T-helper 2 cell treated with Interferon-gamma antibody and Interleukin-4, amounts not matched to agents 100 ng/mL and 5 ng/mL, for 36 hours (primary cell): ENCODE data around the gene CRKL. TPM values are rescaled to one million over a fixed set of nuclear protein-coding genes. Genes with fewer than 3 reads are reported as not detected.

Experiments used
- intact Hi-C: fragments of 100-400 bp; cut with micrococcal nuclease; formaldehyde crosslinking; loops from one replicate; pipeline ENCODE4 v1.15.1; 2023
- total RNA-seq: library from RNA; stranded (reverse); gene quantifications from 2 replicates; pipeline ENCODE4 v1.2.3, GENCODE V29; 2022

CRKL gene
- total RNA-seq, 1 donor from 2014 or later: 73.7 TPM

DNA sequence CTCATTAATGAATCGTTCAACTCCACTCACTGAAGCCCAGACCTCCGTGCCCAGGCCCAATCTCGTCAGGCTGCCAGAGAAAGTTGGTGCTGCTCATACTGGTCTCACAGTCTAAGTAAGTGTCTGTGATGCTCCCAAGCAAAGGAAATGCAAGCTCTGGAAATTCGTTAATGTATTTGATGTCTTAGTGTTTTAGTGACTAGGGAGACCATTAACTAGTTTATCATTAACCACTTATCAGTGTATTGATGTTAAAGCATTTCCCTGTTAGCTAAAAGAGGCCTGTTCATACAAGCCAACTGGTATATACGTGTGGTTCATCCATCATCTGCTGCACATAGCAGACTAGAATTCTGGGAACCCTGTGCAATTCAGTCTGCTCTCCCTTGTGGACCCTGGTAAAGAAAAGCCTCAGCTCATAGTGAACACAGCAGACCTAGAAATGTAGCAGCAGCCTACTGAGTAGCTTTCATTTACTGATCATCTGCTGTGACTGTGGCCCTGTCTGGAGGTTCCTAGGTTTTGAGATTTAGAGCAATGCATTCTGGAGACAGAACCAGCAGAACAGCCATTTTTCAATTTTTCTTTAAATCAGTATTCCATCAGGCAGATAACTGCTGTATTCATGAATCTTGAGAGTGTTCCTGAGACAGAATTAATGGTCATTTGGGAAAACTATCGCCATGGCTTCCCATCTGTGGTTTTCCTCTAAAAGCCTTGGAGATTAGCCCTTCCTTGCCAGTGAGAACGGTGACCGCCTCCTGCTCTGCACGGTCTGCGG lies 34.1 kb downstream of the CRKL start:
- intact Hi-C loops: loop anchor here (10.0 kb wide), 1 partner anchor 67 kb away; no protein-coding TSS in a partner anchor

DNA sequence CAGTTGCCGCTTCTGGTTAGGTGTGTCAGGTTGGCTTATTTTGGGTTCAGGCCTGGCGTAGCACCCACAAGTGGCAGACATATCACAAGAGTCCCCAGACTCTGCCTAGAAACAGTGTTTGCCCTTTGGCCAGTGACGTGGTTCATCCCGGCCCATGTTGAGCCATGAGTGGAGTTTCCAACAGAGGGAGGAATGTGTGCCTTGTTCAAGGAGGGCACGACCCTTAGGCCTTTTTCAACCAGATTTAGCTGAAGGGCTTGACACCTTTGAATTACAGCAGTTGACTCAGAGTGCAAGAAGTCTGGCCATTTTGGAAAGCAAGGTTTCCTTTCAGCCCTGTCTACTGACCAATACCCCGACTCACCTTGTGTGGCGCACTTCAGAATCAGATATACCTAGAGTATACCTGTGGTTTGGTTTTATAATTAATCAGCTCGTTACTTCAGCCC lies 34.7 kb downstream of the CRKL start:
- intact Hi-C loops: loop anchor here (10.0 kb wide), 1 partner anchor 67 kb away; no protein-coding TSS in a partner anchor

DNA sequence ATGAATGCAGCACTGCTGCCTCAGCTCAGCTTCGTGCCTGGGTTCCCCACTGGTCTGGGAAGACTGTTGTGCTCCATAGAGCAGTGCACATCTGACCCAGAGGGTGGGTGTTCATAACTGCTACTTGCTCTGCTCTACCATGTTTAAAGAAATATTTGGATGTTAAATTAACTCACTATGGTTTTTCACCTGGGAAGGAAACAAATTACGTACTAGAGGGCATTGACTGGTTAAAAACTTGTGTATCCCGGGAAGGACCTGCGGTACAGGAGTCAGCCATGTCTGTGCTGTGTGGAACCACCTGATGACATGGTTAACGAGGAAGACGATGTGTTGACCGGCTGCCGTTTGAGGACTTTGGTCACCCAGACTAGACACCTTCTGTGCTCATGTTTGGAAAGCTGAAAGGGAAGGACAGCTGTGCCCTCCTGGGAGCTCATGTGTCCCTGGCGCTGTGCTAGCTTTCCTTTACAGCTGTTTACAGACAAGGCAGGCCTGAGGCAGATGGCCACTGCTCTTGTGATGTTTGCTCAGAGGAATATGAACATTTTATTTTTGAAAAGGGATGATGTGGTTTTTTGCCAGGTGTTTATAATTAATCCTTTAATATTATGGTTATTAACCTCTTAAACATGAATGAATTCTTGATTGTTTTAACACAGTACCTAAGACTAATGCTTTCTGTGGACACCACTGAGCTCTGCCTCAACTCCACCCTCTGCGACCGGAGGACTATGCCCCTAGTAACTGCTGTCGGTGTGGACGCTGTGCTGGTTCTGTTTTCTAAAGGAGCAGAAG lies 35.5 kb downstream of the CRKL start:
- intact Hi-C loops: loop anchor here (10.0 kb wide), 1 partner anchor 68 kb away; no protein-coding TSS in a partner anchor

DNA sequence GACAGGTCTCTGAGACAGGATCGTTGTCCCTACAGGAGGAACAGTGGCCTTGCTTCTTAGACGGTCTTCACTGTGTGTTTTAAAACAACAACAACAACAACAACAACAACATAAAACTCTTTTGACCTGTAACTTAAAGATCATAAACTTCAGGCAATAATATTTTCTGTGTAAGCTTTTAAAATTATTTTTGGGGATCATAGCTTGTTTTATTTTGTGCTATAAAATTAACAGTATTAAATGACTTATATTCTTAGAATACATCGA lies 36.1 kb downstream of the CRKL start:
- intact Hi-C loops: loop anchor here (10.0 kb wide), 1 partner anchor 68 kb away; no protein-coding TSS in a partner anchor

DNA sequence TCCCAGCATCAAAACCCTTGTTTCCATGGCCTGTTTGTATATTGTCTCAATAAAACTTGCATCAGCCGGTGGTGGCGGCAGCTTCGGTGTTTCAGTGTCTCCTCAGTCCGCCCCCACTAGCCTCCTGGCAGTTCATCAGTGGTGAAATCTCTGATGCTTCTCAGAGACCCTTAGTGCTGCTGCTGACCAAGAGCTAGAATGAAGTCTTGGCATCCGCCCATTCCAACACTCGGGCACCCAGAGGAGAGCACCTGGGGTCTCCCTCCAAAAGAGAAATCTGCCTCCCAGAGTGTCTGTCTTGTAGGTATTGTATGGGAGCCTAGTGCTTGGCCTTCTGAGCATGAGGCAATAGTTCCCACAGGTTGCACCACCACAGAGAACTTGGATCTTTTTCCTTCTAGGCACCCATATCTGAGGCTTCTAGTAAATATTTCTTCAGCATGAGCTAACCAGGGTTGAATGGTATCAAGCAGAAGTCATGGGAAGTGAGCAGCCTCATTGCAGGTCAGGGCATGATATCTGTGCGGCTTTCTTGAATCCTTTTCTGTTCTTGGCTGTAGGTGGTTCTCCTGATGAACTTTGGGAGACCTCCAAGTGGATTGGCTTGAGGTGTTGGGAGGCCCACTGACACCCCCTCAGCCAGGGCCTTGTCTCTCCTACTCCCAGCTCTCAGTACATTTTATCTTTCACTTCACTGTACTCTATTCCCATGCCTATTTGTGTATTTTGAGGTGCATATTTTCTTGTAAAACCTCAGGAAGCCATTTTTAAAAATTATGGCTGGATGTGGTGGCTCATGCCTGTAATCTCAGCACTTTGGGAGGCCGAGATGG lies 36.7 kb downstream of the CRKL start:
- intact Hi-C loops: loop anchor here (10.0 kb wide), 1 partner anchor 69 kb away; no protein-coding TSS in a partner anchor

DNA sequence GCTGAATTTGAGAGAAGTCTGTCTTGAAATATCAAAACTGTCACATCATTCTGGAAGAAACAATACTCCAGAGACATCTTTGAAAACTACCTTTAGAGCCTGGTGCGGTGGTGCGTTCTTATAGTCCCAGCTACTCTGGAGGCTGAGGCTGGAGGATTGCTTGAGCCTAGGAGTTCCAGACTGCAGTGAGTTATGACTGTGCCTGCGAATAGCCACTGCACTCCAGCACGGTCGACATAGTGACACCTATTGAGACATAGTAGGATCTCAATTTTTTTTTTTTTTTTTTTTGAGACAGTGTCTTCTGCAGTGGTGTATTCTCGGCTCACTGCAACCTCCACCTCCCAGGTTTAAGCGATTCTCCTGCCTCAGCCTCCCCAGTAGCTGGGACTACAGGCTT lies 38.3 kb downstream of the CRKL start:
- intact Hi-C loops: loop anchor here (10.0 kb wide), 1 partner anchor 71 kb away; no protein-coding TSS in a partner anchor

DNA sequence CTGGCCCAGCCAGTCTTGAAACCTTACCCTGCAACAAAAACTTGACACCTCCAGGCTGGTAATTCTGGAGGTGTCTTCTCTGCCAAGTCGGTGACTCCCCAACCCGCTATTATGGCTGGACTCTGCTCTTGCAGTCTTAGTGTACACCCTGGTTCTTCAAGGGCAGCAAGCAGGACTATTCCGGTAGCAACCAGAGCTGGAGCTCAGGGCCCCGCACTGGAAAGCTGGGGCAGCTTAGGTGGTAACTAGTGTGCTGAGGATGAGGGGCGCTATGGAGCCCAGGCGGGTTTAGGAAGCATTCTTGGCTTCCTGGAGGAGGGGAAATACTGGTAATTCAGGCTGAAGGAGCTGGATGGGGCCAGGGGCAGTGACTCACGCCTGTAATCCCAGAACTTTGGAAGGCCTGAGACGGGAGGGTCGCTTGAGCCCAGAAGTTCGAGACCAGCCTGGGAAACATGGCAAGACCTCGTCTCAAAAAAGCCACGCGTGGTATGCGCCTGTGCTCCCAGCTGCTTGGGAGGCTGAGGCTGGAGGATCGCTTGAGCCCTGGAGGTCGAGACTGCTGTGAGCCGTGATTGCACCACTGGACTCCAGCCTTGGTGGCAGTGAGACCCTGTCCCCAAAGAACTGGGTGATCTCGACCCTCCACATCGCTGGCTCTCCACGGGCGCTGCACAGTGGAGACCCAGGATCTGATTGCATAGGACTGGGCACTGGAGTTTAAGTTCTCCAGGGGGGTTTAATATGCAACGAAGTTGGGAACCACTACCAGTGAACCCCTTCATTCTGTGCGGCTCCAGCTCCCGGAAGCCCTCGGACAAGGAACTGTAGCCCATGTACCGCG lies 39.3 kb downstream of the CRKL start:
- intact Hi-C loops: loop anchor here (10.0 kb wide), 1 partner anchor 72 kb away; no protein-coding TSS in a partner anchor

DNA sequence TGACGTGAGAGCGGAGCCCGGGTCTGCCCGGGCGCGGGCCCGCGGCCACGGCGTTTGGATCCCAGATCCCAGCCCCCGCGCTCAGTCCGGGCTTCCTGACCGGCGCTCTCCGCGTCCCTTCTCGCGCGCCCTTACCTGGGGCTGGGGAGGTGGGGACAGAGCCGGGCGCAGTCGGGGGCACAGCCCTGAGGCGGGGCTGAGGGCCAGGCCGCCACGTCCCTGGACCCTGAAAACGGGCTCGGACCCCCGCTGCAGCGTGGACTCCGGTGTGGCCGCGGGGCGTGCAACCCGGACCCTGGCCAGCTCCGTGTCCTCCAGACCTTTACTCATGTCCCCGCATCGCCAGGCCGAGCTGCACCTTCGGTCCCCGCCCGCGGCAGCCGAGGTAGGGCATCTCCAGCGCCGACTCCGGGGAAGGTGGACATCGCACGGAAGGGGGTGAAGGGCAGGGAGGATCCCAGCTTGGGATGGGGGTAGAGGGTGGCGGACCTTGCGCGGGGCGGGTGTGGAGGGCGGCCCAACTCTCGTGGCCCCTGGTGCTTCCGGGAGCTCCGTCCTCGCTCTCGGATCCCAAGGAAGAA lies 40.0 kb downstream of the CRKL start:
- intact Hi-C loops: loop anchor here (10.0 kb wide), 1 partner anchor 72 kb away; no protein-coding TSS in a partner anchor

DNA sequence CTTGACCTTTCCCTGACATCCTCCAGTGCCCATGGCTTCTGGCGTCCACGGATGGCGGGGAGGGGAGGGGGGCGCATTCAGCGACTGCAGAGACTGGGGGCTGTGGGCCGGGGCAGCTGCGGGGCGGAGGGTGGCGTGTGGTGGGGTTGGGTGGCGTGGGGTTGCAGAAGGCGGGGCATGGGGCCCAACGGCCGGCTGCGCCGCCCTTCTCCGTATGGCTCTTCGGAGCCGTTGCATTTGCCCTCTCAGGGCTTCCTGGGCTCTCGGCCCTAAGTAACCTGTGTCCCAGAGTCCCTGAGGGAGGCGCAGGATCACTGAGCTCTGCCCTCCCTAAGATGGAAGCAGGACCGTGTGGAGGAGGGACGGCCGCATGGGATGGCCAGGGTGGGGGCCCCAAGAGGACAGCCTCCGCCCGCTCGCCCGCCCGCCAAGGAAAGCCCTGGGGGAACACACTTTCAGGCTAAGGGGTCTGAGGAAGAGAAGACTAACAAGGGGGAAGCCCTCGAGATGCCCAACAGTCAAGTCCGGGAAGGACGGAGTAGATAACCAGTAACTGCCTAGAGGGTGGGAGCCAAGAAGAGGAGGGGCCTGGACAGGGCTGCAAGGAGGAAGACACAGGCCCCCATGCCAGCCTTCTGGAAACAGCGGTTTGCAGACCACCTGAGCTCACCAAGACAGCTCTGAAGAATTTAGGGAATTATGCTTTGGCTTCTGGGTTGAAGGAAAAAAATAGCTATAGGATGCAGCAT lies 40.6 kb downstream of the CRKL start:
- intact Hi-C loops: loop anchor here (10.0 kb wide), 1 partner anchor 73 kb away; no protein-coding TSS in a partner anchor

DNA sequence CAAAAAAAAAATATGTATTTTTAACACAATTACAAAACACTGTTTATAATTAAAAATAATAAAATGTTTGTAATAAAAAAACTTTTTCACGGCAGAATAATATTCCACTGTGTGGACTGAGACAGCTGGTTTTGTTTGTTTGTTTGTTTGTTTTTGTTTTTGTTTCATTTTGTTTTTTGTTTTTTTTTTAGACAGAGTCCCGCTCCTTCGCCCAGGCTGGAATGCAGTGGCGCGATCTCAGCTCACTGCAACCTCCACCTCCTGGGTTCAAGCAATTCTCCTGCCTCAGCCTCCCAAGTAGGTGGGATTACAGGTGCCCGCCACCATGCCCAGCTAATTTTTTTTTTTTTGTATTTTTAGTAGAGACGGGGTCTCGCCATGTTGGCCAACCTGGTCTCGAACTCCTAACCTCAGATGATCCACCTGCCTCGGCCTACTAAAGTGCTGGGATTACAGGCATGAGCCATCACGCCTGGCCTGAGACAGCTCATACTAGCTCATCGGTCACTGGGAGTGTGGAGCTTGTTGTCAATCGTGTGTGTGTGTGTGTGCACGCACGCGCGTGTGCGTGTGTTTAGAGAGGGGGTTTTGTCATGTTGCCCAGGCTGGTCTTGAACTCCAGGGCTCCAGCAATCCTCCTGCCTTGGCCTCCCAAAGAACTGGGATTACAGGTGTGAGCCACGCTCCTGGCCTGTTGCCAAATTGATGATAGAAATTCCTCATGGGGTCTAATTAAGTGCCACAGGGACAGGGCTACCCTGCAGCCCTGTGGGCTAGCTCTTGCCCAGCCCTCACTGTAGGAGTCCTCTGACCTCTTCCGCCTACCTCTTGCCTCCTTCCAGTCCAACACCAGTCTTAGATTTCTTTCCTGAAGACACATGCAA lies 42.6 kb downstream of the CRKL start:
- intact Hi-C loops: loop anchor here (10.0 kb wide), 1 partner anchor 75 kb away; no protein-coding TSS in a partner anchor

DNA sequence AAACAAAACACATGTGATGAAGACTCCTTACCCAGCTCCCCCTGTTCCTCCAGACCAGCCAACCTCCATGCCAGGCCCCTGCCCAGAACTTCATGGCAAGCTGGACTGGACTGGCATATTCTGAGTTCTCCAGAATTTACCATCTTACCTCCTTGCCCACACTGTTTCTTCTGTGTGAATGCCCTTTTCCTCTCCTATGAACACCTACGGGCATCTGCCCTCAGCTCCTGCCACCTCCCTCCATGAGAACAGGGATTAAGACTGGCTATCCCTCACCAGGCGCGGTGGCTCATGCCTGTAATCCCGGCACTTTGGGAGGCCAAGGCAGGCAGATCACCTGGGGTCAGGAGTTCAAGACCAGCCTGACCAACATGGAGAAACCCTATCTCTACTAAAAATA lies 43.4 kb downstream of the CRKL start:
- intact Hi-C loops: no loop called here

DNA sequence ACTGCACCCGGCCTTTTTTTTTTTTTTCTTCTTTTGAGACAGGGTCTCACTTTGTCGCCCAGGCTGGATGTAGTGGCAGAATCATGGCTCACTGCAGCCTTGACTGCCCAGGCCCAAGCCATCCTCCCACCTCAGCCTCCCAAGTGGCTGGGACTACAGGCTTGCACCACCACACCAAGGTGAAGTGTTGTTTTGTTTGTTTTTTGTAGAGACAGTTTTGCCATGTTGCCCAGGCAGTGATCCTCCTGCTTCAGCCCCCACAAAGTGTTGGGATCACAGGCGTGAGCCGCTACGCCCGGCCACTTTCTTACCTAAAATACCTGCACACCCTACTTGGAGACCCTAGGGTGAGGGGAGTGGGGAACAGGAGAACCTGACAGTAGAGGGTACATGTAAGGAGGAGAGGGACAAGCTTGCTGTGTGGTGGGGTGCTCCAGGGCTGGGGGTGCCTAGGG lies 45.3 kb downstream of the CRKL start:
- intact Hi-C loops: no loop called here

DNA sequence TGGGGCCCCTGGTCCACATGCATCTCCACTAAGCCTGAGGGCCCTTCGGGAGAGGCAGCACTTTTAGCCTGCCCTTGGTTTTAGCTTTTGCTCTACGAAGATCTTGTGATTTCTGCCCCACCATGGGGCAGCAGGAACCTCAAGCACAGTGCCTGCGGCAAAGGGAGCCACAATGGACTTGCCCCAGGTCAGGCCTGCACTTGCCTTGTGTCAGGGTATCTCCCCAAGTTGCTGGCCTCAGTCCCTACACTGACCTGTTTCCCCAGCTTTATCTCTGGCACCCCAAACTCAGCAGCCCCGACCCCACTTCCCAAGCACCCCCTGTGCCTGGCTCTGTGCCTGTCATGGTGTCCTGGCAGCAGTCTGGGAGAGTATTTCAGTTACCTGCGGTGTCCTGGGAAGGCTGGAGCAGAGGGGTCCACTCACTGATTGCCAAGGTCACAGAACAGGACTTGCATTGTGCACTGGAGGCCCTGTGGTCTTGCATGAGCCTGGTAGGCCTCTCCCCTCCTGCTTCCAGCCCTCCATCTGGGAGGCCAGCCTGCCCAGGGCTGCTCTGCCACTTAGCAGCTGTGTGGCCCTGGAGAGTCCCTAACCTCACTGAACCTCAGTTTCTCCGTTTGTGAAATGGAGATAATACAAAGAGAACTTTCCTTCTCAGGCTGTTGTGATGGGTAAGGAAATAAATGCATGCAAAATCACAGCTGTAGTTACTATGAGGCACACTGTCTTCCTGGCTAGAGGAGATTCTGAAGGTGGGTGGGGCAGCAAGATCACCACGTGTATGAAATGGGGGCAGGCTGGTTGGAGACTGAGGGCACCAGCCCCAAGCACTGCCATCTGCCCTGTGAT lies 46.2 kb downstream of the CRKL start:
- intact Hi-C loops: no loop called here

DNA sequence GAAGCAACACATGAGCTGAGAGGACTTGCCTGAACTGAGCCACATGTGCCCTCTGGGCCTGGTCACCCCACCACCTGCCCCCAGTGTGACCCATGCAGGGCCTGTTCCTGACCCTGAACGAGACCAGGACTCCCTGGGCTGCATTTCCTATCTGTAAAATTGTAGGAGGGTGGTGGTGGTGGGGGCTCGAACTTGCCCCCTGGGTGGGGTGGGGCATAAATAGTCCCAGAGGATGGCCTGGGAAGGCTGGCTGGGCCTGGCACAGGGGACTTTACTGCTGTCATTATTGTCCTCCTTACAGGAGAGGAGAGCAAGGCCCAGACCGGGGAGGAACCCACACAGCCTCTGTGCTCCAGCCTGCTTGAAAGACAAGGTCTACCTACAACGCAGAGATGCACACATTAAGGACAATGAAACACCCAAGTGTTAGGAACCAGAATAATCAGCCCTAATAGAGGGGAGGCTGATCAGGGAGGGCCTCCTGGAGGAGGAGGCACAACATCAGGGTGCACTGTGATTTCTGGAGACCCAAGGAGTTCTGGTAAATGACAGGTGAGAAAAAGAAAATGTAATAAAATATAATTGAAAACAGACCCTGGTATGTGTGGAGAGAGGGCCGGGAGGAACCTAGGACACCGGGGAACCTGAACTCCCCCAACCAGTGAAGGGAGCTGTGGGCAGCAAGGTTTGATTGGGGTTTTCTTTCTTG lies 47.0 kb downstream of the CRKL start:
- intact Hi-C loops: no loop called here

DNA sequence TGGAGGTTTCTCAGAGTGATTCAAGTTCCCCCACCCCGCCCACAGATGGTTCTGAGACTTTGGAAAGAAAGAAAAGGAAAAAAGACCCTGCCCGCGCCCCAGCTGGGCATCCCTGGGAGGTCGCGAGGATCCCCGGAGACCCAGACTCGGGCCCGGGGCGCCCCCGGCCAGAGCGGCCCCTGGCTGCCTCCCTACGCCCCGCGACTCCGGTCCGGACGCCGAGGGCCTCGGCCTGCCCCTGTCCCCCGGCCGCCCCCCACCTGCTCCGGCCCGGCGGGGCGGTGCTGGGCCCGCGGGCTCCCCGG lies 47.5 kb downstream of the CRKL start:
- intact Hi-C loops: no loop called here

DNA sequence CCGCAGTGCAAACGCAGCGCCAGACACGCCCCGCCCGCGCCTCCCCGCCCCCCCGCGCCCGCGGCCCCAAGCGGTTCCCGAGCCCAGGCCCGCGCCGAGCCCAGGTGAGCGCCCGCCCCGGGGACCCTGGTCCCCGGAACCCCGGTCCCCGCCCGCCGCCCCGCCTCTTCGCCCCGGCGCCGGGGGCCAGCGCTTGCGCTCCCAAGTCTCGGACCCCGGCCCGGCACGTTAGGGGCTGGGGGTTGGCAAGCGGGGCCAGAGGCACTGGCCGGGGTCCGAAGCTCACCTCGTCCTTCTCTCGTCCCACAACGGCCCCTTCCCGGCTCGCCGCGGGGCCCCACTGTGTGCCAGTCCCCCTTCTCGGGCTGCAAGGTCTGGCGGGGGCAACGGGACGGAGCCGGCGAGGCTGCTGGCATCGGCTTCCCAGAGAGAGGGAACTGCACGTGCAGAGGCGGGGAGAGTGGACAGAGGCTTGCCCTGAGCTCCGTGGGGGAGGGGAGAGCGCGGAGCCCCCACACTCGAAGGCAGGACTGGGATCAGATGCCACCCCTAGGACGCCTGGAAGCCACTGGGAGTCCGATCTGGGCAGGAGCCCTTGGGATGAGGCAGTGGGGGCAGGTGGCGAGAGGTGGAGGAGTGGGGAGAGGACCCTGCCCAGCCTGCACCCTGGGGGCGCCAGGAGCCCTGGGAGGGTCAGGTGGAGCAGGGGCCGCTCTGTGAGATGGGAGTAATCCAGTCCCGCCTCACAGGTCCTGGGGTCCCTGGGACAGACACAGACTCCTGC lies 48.1 kb downstream of the CRKL start:
- intact Hi-C loops: no loop called here
